ENCODE measurements around the gene PSMA4. TPM values are rescaled to one million over a fixed set of nuclear protein-coding genes. Genes with fewer than 3 reads are reported as not detected.
"Not testable (repeated sequence)": the region's sequence is repeated elsewhere in the genome, so short reads cannot be mapped to it uniquely, and the experiment has no call there.

Gene PSMA4
- total RNA-seq, 1 donor from 2014 or later: 209 TPM

DNA sequence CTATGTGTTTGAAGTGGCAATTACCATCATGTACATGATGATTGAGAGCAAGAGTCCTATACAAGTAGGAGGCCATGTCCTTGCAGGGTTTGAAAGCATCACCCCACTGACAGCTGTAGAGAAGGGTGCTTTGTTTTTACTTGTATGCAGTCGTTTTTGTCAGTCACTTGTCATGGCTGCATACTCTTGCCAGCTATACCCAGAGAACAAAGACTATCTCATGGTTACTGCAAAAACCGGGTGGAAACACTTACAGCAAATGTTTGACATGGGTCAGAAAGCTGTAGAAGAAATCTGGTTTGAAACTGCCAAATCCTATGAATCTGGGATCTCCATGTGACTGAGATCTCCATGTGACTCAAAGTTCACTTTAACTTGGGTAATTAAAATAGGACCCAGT is 6.9 kb upstream of the PSMA4 start:
- no peak overlapping the region for H3K27ac Mint-ChIP-seq
- H3K36me3 Mint-ChIP-seq: no peaks in the 10 kb centered on the region
- H3K4me1 Mint-ChIP-seq (ENCODE audit: unreplicated experiment): no peaks in the 10 kb centered on the region
- H3K4me3 Mint-ChIP-seq: no peak overlapping the region
- no peaks in the 10 kb centered on the region for H3K9me3 Mint-ChIP-seq
- no peak for DNase-seq (ENCODE audit: extremely low spot score, unreplicated experiment)
- H3K27me3 Mint-ChIP-seq: no peaks in the 10 kb centered on the region
- TF ChIP-seq, protein P1, sequence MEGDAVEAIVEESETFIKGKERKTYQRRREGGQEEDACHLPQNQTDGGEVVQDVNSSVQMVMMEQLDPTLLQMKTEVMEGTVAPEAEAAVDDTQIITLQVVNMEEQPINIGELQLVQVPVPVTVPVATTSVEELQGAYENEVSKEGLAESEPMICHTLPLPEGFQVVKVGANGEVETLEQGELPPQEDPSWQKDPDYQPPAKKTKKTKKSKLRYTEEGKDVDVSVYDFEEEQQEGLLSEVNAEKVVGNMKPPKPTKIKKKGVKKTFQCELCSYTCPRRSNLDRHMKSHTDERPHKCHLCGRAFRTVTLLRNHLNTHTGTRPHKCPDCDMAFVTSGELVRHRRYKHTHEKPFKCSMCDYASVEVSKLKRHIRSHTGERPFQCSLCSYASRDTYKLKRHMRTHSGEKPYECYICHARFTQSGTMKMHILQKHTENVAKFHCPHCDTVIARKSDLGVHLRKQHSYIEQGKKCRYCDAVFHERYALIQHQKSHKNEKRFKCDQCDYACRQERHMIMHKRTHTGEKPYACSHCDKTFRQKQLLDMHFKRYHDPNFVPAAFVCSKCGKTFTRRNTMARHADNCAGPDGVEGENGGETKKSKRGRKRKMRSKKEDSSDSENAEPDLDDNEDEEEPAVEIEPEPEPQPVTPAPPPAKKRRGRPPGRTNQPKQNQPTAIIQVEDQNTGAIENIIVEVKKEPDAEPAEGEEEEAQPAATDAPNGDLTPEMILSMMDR (conservative IDR thresholded peaks at IDR 0.05): no peak

DNA sequence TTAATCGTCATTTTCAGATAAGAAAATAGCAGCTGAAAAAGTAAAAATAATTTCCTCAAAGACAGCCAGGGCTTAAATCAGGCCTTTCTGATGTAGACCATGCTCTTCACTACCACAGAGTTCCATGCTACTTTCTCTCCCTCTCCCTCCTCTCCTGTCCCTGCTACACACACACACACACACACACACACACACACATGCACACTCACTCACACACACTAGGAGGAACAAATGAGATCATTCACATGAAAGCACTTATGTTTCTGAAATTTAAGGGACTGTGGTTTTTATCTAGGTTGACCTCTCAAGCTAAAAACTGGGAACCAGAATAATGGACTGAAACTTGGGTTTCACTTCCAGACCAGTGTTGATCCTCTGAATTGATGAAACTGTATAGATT is 4.1 kb upstream of the PSMA4 start:
- no peaks in the 10 kb centered on the region for H3K36me3 Mint-ChIP-seq
- no peak overlapping the region for H3K4me3 Mint-ChIP-seq
- H3K9me3 Mint-ChIP-seq: no peaks in the 10 kb centered on the region
- TF ChIP-seq, protein P1 (conservative IDR thresholded peaks at IDR 0.05): no peak
- H3K27ac Mint-ChIP-seq: no peak overlapping the region
- no peak for DNase-seq (ENCODE audit: extremely low spot score, unreplicated experiment)
- H3K4me1 Mint-ChIP-seq (ENCODE audit: unreplicated experiment): no peaks in the 10 kb centered on the region
- no peaks in the 10 kb centered on the region for H3K27me3 Mint-ChIP-seq

DNA sequence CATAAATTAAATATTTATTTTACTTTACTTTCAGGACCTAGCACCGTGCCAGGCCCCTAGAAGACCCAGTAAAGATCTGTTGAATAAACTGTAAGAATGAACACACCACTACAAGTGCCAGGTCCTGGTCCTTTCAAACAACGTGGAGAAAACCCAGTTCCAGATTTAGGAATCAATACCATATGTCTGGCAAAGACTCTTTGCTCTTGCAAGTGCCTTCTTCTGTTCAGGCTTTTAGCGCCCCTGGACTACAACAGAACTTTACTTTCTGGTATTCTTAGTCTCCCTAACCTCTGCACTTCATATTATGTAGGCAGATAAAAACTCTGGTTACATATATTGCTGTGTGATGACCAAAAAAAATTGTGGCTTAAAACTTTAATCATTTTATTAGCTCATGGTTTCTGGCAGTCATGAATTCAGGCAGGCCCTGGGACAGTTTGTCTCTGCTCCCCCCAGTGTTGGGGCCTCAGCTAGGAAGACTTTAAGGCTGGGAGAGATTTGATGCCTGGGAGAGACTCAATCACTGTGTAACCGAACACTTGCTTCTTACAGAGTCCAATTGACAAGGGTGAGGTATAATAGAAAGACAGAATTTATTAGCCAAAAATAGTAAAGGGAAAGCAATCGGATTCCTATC is 2.9 kb upstream of the PSMA4 start:
- H3K9me3 Mint-ChIP-seq: no peaks in the 10 kb centered on the region
- no peak for DNase-seq (ENCODE audit: extremely low spot score, unreplicated experiment)
- peaks cover 3% of the 10 kb centered on the region for H3K36me3 Mint-ChIP-seq
- H3K4me1 Mint-ChIP-seq (ENCODE audit: unreplicated experiment): peaks cover 10% of the 10 kb centered on the region
- H3K27me3 Mint-ChIP-seq: no peaks in the 10 kb centered on the region
- TF ChIP-seq, protein P1 (conservative IDR thresholded peaks at IDR 0.05): no peak
- no peak overlapping the region for H3K27ac Mint-ChIP-seq
- H3K4me3 Mint-ChIP-seq: no peak overlapping the region

DNA sequence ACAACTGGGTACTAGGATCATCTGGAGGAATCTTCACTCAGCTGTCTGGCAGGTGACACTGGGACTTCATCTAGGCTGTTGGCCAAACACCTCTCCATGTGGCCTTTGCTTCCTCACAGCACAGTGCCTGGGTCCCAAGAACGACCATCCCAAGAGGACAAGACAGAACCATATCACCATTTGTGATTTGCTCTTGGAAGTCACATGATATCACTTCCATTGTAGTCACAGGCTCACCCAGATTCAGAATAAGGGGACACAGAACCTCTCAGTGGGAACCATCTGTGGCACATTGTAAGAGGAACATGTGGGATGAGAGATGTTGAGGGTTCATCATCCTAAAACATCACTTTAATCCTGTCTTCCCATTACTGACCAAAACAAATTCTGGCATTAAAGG is 1.9 kb upstream of the PSMA4 start:
- TF ChIP-seq, protein P1 (conservative IDR thresholded peaks at IDR 0.05): no peak
- H3K4me1 Mint-ChIP-seq (ENCODE audit: unreplicated experiment): peaks cover 10% of the 10 kb centered on the region
- DNase-seq (ENCODE audit: extremely low spot score, unreplicated experiment): no peak
- H3K9me3 Mint-ChIP-seq: no peaks in the 10 kb centered on the region
- H3K27me3 Mint-ChIP-seq: no peaks in the 10 kb centered on the region
- H3K27ac Mint-ChIP-seq: no peak overlapping the region
- peaks cover 6% of the 10 kb centered on the region for H3K36me3 Mint-ChIP-seq
- peak overlapping the region; percentile 8 for H3K4me3 Mint-ChIP-seq

DNA sequence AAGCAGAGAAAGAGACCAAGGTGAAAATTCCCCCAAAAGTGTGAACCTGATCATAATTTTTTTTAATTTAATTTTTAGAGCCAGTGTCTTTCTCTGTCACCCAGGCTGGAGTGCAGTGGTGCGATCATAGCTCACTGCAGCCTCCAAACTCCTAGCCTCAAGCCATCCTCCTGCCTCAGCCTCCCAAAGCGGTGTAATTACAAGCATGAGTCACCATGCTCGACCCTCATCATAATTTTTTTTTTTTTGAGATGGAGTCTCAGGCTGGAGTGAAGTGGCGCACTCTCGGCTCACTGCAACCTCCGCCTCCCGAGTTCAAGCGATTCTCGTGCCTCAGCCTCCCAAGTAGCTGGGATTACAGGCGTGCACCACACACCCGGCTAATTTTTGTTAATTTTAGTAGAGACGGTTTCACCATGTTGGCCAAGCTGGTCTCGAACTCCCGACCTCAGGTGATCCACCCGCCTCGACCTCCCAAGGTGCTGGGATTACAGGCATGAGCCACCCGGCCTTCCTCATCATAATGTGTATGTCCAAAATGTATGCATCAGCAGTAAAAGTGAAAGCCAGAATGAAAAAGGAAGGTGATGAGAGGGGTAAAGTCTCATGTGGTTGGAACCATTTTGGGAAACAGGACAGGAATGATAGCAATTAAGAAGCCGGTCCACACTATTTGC is 642 bp upstream of the PSMA4 start:
- not testable (repeated sequence) for DNase-seq (ENCODE audit: extremely low spot score, unreplicated experiment); H3K9me3 Mint-ChIP-seq; H3K36me3 Mint-ChIP-seq; H3K27me3 Mint-ChIP-seq
- Mint-ChIP-seq H3K27ac (peak overlapping the region; percentile 95), H3K4me3 (peak overlapping the region; percentile 100), H3K4me1 (ENCODE audit: unreplicated experiment) (peaks cover 10% of the 10 kb centered on the region)

Measured in type B pancreatic cell (in vitro differentiated cells).